Nephron progenitor cell (in vitro differentiated cells): ENCODE data around the gene GK.

Experiments
- DNase-seq: peaks from one replicate; pipeline ENCODE4 v3.0.0; 2021
- H3K27ac Mint-ChIP-seq: 2 replicates; pipeline ENCODE4 v1.8.0; 2021; ENCODE audit warnings: mild to moderate bottlenecking, moderate library complexity, mixed read lengths
- H3K27me3 Mint-ChIP-seq: 2 replicates; pipeline ENCODE4 v1.8.0; 2021; ENCODE audit warnings: mild to moderate bottlenecking, low read depth, mixed read lengths; ENCODE audit not compliant: poor library complexity
- H3K36me3 Mint-ChIP-seq: 2 replicates; pipeline ENCODE4 v1.8.0; 2021; ENCODE audit warnings: low read depth, mixed read lengths
- H3K4me1 Mint-ChIP-seq: 2 replicates; pipeline ENCODE4 v1.8.0; 2021; ENCODE audit warnings: mixed read lengths
- H3K4me3 Mint-ChIP-seq: 2 replicates; pipeline ENCODE4 v1.8.0; 2021; ENCODE audit warnings: mild to moderate bottlenecking, moderate library complexity, mixed read lengths
- H3K9me3 Mint-ChIP-seq: 2 replicates; pipeline ENCODE4 v1.8.0; 2021; ENCODE audit warnings: mild to moderate bottlenecking, moderate library complexity, mixed read lengths
- CTCF ChIP-seq: fragments of 200-600 bp; sonication (generic); IDR thresholded peaks from 2 replicates; pipeline ENCODE4 v1.5.0; 2021; ENCODE audit warnings: antibody characterized with exemption

Gene GK

GRCh38 chrX:30733852-30734660, 80.8 kb downstream of the GK start:
- TF ChIP-seq CTCF = no peak
- H3K27me3 Mint-ChIP-seq = peaks cover 3% of the 10 kb centered on the region
- H3K4me3 Mint-ChIP-seq = no peak overlapping the region
- no peak overlapping the region for H3K27ac Mint-ChIP-seq
- H3K36me3 Mint-ChIP-seq = no peaks in the 10 kb centered on the region
- H3K4me1 Mint-ChIP-seq = no peaks in the 10 kb centered on the region
- no peaks in the 10 kb centered on the region for H3K9me3 Mint-ChIP-seq
- no peak for DNase-seq

- H3K9me3 Mint-ChIP-seq = no peaks in the 10 kb centered on the region
These were observed 81.6 kb downstream of the GK start for GRCh38 chrX:30734782-30735181.

GRCh38 chrX:30735839-30736238, 82.6 kb downstream of the GK start:
- Mint-ChIP-seq H3K9me3 (no peaks in the 10 kb centered on the region), H3K4me1 (no peaks in the 10 kb centered on the region), H3K36me3 (no peaks in the 10 kb centered on the region), H3K4me3 (no peak overlapping the region), H3K27ac (no peak overlapping the region), H3K27me3 (peaks cover 3% of the 10 kb centered on the region)
- TF ChIP-seq CTCF = peak; percentile 77
- peak; percentile 71 for DNase-seq

More at GRCh38 chrX:30734782-30735181, 81.6 kb downstream of the GK start:
- Mint-ChIP-seq H3K4me3 (no peak overlapping the region), H3K36me3 (no peaks in the 10 kb centered on the region), H3K27me3 (peaks cover 3% of the 10 kb centered on the region), H3K27ac (no peak overlapping the region), H3K4me1 (no peaks in the 10 kb centered on the region)
- no peak for TF ChIP-seq CTCF
- DNase-seq = no peak

- H3K4me1 Mint-ChIP-seq = no peaks in the 10 kb centered on the region
- no peaks in the 10 kb centered on the region for H3K36me3 Mint-ChIP-seq
- no peak overlapping the region for H3K4me3 Mint-ChIP-seq
- no peak for DNase-seq
- peaks cover 27% of the 10 kb centered on the region for H3K9me3 Mint-ChIP-seq
- H3K27ac Mint-ChIP-seq = no peak overlapping the region
- TF ChIP-seq CTCF = no peak
- peaks cover 4% of the 10 kb centered on the region for H3K27me3 Mint-ChIP-seq
These were observed 88.3 kb downstream of the GK start for GRCh38 chrX:30741545-30741944.

GRCh38 chrX:30748342-30748960, 95.2 kb downstream of the GK start:
- H3K36me3 Mint-ChIP-seq = no peaks in the 10 kb centered on the region
- no peaks in the 10 kb centered on the region for H3K4me1 Mint-ChIP-seq
- H3K4me3 Mint-ChIP-seq = no peak overlapping the region
- peaks cover 4% of the 10 kb centered on the region for H3K27me3 Mint-ChIP-seq
- no peak overlapping the region for H3K27ac Mint-ChIP-seq
- no peak for TF ChIP-seq CTCF
- H3K9me3 Mint-ChIP-seq = peaks cover 38% of the 10 kb centered on the region
- DNase-seq = no peak
